ENCODE measurements around the gene KIAA1755. TPM values are rescaled to one million over a fixed set of nuclear protein-coding genes. Genes with fewer than 3 reads are reported as not detected.

Gene KIAA1755
- total RNA-seq, 1 experiment from 2014 or later, result 0.44 TPM

GRCh38 chr20:38272398-38272797 lies 11.9 kb upstream of the KIAA1755 start:
- TF ChIP-seq EZH2phosphoT487 (IDR thresholded peaks at IDR 0.05; ENCODE audit: borderline replicate concordance, low read length) (no peak), CTCF (conservative IDR thresholded peaks at IDR 0.05; ENCODE audit: low read depth, low read length) (no peak), EZH2 (IDR thresholded peaks at IDR 0.05; ENCODE audit: low read length, unreplicated experiment) (no peak)
- H3K36me3 ChIP-seq (ENCODE audit: low read depth, low read length), result no peaks in the 10 kb centered on the region
- H3K27me3 ChIP-seq (ENCODE audit: low read length), result no peaks in the 10 kb centered on the region
- no TSS peak for BruUV-seq (replicated peaks)
- ChIA-PET CTCF (no interaction called here), POLR2A (ENCODE audit: unreplicated experiment) (no interaction called here)
- ATAC-seq, result no peak
- peak; percentile 29 for DNase-seq
- H3K9ac ChIP-seq (ENCODE audit: low read length), result no peak overlapping the region
- H3K9me2 ChIP-seq (replicated peaks; ENCODE audit: low read length), result no peaks in the 10 kb centered on the region
- H3K4me2 ChIP-seq (ENCODE audit: low read length), result no peak overlapping the region
- intact Hi-C loops (cut with micrococcal nuclease), result no loop called here
- no peak overlapping the region for H3K4me3 ChIP-seq (ENCODE audit: low read length)
- H3K79me2 ChIP-seq (ENCODE audit: low read length), result no peaks in the 10 kb centered on the region
- no peaks in the 10 kb centered on the region for H3F3A ChIP-seq (ENCODE audit: low read length, unreplicated experiment)
- H3K9me3 ChIP-seq (ENCODE audit: low read length), result no peaks in the 10 kb centered on the region
- no peak overlapping the region for H3K27ac ChIP-seq (ENCODE audit: low read length)
- H4K20me1 ChIP-seq (ENCODE audit: low read length), result no peaks in the 10 kb centered on the region
- peaks cover 40% of the 10 kb centered on the region for H3K4me1 ChIP-seq (ENCODE audit: insufficient read depth, low read length)
- H2AFZ ChIP-seq (ENCODE audit: low read length), result no peak overlapping the region

- no peaks in the 10 kb centered on the region for H3K79me2 ChIP-seq (ENCODE audit: low read length)
- no peak for ATAC-seq
Measured at GRCh38 chr20:38271608-38272120, 11.1 kb upstream of the KIAA1755 start.

More at GRCh38 chr20:38271608-38272120, 11.1 kb upstream of the KIAA1755 start:
- intact Hi-C loops (cut with micrococcal nuclease), result no loop called here
- Histone ChIP-seq H3K4me2 (ENCODE audit: low read length) (peak overlapping the region; percentile 44), H3K4me1 (ENCODE audit: insufficient read depth, low read length) (peaks cover 40% of the 10 kb centered on the region), H3K4me3 (ENCODE audit: low read length) (no peak overlapping the region), H3F3A (ENCODE audit: low read length, unreplicated experiment) (no peaks in the 10 kb centered on the region), H3K9me3 (ENCODE audit: low read length) (no peaks in the 10 kb centered on the region), H4K20me1 (ENCODE audit: low read length) (no peaks in the 10 kb centered on the region), H3K27ac (ENCODE audit: low read length) (peak overlapping the region; percentile 20; the same call in 1 of the 2 replicates), H3K36me3 (ENCODE audit: low read depth, low read length) (no peaks in the 10 kb centered on the region), H3K27me3 (ENCODE audit: low read length) (no peaks in the 10 kb centered on the region), H3K9me2 (replicated peaks; ENCODE audit: low read length) (no peaks in the 10 kb centered on the region), H2AFZ (ENCODE audit: low read length) (no peak overlapping the region), H3K9ac (ENCODE audit: low read length) (no peak overlapping the region)
- ChIA-PET POLR2A (ENCODE audit: unreplicated experiment) (no interaction called here), CTCF (no interaction called here)
- no TSS peak for BruUV-seq (replicated peaks)
- TF ChIP-seq EZH2 (IDR thresholded peaks at IDR 0.05; ENCODE audit: low read length, unreplicated experiment), result no peak
- TF ChIP-seq CTCF (conservative IDR thresholded peaks at IDR 0.05; ENCODE audit: low read depth, low read length), result no peak
- no peak for TF ChIP-seq EZH2phosphoT487 (IDR thresholded peaks at IDR 0.05; ENCODE audit: borderline replicate concordance, low read length)
- DNase-seq, result peak; percentile 27

Data from PC-3 (cell line).